NCI-H526 (cell line): ENCODE data around the gene C3.
"Not testable (repeated sequence)": the region's sequence is repeated elsewhere in the genome, so short reads cannot be mapped to it uniquely, and the experiment has no call there.

ENCODE experiments used
- DNase-seq, 2 experiments: peaks; one replicate each; lab custom pipeline; 2025; lab: John Stamatoyannopoulos, UW

Gene C3

DNA sequence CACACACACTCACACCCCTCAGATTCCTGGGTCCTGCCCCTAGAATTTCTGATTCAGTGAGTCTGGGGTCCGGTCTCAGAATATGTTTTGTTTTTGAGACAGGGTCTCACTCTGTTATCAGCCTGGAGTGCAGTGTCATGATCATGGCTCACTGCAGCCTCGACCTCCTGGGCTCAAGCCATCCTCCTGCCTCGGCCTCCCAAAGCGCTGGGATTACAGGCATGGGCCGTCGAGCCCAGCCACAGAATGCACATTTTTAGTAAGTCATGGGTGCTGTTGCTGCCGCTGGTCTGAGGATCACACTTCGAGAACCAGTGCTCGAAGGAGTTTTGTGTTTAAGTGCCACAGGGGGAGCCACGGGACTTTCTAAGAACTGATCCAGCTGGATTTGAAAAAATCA, 28.4 kb downstream of the C3 start:
- no peak for DNase-seq

DNA sequence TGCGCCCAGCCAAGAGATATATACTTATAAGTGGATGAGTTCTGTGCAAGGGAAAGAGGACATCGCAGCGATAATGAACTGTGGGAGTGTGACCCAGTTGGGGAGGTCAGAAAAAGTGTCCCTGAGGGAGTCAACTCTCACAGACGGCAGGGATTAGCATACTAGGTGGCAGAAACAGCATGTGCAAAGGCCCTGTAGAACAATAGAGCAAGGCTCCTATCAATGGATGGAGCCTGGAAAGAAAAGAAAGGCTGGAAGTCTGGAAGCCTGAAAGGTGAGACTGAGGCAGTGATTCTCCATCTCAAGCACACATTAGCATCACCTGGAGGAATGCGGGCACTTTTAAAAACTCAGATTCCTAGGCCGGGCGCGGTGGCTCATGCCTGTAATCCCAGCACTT, 29.1 kb downstream of the C3 start:
- DNase-seq = no peak

DNA sequence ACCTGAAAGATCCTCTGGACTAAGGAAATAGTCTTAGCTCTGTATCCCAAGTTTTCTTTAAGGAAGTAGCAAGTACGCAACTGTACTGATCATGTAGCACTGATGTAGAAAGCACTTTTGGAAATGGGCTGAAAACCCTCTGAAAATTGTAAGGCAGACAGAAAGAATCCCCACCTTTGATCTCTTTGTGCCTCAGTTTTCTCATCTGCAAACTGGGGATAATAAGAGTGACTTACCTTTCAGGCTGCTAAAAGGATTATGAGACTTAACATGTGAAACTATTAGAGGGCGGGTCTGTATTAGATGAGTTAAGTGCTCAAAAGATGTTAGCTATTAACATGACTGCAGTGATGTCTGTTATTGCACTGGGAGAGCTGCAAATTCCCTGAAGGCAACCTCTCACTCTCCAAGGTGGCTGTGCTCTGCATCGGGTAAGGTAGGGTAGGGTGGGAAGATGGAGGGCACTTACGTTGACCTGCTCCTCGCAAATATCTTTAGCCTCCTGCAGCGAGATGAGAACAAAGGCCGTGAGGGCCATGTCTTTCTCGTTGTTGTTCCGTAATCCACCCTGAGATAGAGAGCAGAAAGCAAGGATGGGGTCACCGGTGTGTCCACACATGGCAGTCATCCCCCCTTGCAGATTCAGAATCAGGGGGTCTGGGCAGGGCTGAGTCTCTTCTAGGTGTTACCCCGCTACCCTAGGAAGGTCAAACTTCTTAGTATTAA, 30.1 kb downstream of the C3 start:
- no peak for DNase-seq

DNA sequence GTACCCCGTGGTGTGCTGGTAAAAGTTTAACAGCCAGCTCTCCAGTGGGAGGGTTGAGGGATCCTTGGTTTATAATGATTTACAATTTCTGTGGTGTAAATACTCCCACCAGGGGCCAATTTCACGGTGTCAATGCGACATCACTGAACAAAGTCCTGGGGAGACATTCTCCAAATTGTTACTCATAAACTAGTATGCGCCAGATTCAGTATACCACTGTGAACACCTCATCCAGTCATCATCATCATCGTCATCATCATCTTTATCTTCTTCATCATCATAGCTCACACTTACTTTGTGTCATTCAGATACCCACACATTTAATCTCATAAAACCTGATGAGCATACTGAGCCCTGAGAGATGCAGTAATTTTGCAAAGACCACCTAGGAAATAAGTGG, 33.3 kb downstream of the C3 start:
- no peak for DNase-seq

DNA sequence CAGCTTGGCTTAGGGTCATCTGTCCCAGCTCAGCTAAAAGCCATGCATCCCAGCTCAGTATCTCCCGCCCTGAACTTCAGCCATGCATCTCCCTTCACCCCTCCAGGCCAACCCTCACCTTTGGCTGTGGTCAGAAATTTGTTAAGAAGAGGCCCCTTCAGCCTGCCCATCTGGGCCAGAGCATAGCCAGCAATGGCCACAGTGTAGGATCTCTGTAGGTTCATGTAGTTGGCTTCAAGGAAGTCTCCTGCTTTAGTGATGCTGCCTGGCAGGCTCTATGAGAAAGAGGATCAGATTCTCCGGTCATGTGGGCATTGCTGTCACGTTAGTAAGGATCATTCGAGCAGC, 33.8 kb downstream of the C3 start:
- DNase-seq = no peak

DNA sequence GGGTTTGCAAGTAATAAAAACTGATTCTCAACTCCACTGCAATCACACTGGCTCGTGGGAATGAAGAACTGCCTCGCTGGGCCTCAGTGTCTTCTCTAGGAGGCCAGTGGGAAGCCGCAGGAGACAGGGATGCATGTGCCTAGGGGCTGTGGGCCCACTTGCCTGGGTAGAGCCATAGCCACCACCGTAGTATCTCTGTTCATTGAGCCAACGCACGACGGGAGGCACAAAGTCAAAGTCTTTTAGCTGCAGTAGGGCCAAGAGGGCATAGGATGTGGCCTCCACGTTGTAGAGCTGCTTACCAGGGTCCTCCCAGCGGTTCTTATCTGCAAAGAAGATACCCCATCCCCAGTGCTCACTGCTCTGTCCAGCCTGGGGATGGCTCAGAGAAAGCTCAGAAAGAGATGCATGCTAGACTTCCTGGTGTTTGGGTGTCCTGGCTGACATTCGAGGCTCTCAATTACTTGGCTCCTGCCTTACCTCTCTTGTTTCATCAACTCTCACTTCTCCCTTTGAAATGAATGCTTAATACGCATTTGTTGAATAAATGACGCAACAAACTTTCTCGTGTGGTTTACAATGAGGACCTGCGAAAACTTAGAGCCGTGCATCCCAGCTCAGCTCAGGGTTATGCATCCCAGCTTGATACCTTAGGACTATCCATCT, 34.4 kb downstream of the C3 start:
- no peak for DNase-seq

DNA sequence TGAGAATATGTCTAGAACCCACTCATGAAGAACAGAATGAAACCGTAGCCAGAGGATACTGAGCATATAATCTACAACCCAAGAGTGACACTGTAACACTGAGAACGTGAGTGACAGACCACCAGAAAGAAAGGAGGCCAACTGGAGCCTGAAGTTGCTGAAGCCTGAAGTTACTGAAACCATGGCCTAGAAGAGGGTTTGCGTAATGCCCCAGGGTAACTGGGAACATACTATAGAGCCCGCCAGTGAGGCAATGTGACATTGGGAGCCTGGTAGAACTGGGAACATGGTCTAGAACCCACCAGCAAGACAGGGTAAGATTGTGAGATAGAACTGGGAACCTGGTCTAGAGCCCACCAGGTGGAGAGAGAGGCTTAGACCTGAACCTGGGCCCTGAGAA, 35.0 kb downstream of the C3 start:
- no peak for DNase-seq

DNA sequence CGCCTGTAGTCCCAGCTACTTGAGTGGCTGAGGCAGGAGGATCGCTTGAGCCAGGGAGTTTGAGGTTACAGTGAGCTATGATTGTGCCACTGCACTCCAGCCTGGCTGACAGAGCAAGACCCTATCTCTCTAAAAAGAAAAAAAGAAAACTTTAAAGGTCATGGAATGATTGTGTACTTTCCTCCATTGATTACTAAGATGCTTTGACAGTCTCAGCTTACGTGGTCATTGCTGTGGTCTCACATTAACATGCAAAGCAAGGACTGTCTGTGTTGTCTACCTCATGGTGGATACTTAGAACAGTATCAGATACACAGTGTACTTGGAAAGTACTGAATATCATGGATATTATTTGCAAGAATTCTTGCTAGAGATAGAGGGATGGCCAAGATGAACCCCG, 36.5 kb downstream of the C3 start:
- no peak for DNase-seq

DNA sequence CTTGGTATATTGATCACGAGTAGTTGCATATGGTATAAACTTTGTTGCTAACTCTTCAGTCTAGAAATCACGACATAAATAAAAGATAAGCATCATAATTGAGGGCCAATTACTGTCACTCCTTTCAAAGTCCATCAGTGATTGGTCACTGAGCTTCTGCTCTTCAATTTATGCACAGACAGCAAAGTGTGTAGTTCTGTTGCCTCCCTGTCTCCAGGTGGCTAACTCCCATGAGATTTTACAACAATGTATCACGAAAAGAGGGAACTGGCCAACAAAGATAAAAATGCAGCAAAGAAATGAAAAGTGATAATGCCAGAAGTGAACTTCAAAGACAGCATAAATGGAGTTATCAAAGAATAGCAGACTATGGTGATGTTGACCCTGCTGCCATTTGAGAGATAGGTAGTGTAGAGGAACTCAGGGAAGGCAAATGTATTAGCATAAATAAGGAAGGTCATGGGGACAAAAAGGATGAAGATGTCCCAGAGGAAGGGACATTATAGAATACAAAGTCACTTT, 37.8 kb downstream of the C3 start:
- DNase-seq = no peak

DNA sequence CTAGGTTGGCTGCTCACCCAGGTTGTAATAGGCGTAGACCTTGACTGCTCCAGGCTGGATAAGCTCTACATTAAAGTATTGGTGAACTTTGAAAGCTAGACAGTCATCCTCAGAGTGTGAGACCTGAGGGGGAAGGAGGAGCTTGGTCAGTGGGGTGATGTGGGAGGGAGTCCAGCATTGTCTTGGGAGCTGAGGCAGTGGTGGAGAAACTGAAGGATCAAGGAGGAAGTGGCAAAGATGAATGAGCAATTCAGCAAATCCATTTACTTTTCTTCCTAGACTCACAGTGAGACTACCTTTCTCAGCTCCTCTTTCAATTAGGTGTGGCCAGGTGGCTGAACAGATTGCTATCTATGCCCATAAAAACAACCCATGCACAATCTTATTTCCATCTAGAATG, 40.3 kb downstream of the C3 start:
- no peak for DNase-seq

DNA sequence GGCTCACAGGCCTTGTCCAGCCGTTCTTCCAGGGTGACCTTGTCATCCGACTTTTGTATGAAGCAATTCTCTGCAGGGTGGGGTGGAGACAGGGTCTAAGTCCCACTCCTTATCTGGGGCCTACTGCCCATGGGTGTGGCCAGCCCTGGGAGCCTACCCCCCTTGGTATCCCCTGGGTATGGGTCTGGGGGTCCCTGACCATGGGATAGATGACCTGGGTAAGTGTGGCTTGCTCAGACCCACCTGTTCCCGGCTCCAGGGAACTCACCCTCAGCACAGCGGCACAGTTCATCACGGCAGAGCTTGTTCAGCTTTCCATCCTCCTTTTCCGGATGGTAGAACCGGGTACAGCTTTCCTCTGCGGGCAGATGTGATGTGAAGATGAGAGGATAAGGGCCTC, 41.3 kb downstream of the C3 start:
- no peak for DNase-seq

DNA sequence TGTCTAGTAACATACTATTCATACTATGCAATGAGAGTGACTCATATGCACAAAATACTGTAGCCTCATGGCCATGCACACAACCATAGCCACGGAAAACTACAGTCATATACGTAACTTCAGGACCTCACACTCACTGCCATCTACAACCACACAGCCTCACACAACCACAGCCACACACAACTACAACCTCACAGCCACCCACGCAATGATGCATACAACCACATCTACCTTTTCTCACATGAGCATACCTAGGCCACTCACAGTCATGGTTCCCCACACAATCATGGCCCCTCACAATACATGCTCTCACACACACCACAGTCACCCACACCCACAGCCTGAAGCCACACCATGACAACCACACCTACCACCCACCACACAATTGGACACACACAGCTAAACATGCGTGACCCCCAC, 41.8 kb downstream of the C3 start:
- no peak for DNase-seq

DNA sequence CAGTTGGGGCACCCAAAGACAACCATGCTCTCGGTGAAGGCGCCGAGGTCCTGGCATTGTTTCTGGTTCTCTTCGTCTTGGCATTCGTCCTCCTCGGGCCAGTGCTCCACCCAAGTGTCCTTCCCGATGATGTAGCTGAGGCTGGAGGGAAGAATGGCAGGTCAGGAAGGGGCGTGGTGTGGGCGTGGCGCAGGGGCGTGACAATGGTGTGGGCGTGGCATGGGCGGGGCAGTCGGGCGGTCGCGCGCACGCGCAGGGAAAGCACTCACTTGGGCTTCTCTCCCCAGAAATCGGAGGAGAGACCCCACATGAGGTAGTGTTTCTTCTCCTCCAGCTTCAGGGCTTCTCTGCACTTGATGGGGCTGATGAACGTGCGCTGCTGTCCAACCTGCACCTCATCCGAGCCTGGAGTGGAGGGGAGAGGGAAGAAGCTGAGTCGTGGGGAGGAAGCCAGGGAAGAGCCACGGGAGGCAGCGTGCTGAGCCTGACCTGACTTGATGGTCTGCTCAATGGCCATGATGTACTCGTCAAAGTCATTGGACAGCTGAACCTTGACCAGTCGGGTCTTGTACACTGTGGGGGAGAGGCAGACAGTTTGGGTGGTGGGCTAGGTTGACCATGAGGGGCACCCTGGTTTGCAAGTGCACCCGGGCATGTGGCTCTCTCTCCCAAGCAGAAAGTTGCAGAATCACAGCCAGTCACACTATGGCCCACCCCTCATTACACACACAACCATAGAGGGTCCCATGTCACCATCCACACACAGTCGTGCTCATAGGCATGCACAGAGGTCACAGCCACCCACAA, 42.4 kb downstream of the C3 start:
- DNase-seq = peak in 1 of 2 experiments; percentile 39

DNA sequence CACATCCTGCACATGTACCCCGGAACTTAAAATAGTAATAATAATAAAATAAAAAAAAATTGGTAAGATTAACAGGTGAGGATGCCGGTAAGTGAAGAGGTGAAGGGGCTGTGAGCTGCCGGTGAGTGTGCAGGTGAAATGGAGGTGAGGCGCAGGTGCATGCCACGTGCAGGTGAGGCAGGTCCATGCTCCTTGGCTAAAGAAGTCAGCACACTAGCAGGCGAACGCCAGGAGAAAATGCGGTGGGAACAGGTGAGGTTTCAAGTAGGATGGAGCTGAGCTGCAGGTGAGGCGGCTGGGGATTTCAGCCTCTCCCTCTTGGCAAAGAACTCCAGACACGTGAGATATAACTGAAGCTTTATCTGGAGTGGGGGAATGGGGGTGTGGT, 43.0 kb downstream of the C3 start:
- DNase-seq = no peak

DNA sequence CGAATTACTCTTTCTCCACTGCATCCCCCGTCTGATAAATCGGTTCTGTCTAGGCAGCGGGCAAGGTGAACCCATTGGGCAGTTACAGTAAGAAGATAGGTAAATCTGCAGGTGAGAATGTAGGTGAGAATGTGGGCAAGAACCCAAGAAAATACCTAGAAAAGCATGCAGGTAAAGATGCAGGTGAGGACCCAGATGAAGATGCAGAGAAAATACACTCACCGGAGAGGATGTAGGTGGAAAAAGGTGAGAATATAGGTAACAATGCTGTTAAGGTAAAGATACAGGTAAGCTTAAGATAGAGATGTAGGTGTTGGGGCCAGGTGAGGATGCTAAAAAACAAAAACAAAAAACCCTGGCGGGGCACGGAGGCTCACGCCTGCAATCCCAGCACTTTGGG, 44.2 kb downstream of the C3 start:
- DNase-seq = no peak

DNA sequence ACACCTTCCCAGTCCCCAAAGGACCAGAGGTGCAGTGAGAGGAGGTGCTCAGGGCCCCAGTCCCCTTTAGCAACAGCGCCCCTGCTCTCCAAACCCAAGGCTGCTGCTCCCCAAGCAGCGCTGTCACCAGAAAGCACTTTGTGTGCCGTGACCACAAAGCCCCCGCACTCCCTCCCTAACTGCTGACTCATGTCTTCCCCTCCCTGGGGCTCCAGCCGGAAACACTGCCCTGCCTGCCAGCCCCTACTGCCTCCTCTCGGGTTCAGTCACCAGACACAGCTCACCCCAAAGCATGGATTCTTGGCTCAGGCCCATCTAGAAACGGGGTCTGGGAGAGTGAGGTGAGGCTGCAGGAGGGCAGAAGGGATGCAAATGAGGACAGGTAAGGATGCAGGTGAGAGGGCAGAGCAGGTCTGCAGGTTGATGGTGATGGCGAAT, 45.6 kb downstream of the C3 start:
- DNase-seq = no peak

DNA sequence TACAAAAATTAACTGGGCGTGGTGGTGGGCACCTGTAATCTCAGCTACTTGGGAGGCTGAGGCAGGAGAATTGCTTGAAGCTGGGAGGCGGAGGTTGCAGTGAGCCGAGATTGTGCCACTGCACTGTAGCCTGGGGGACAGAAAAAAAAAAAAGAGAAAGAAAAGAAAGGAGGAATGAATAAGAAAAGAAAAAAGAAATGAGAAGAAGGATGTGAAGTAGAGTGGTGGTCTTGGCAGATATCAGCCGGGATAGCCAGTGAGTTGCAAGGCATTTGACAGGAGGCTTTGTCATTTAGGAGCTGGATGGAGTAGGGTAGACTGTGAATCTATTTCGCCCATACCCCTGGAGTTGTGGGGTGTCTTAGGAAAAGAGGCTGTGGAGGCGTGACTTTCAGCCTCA, 46.0 kb downstream of the C3 start:
- not testable (repeated sequence) for DNase-seq

DNA sequence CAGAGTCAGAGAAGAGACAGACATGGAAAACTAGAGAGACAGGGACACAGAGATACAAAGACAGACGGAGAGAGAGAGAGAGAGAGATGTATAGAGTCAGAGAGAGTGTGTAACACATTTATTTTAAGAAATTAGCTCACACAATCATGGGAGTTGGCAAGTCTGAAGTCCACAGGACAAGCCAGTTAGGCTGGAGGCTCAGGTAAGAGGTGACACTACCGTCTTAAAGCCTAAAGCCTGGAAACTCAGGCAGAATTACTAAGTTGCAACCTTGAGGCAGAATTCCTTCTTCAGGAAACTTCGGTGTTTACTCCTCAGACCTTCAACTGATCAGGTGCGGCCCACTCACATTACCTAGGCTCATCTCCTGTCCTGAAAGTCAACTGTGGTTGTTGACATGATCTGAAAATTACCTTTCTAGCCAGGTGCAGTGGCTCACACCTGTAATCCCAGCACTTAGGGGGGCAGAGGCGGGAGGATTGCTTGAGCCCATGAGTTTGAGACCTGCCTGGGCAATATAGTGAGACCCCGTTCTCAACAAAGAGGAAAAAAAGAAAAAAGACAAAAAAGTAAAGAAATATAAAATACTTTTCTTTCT, 47.7 kb downstream of the C3 start:
- DNase-seq = no peak

DNA sequence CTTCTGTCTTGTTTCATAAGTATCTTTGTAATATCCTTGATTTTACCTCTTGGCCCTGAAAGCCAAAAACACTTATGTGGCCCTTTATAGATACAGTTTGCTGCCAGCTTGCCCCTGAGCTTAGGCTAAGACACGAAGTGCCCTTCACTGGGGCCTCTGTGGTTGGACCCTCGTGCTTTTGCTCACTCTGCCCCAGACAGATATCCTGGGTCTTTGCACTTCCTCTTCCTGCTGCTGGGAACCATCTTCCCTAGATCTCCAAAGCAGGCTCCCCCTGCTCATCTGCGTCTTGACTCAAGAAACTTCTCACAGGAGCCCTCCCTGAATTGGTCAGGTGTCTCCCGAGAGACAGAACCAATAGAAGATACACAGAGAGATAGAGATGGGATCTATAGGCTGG, 48.5 kb downstream of the C3 start:
- DNase-seq = no peak

DNA sequence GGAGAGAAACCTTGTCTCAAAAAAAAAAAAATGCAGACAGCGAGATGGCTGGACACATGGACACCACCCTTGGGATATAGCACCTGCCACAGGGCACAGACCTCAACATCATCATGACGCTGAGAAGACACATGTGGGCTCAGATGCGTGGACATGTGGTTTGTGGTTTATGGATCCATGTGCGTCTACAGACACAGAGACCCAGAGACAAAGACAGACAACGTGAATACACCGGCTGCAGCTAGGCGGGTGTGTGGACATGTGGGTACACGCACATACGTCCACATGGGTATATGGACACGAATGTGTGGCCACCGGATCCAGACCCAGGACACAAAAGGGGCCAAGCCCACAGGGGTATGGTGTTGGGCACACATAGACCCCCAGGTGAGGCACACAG, 51.8 kb downstream of the C3 start:
- no peak for DNase-seq

DNA sequence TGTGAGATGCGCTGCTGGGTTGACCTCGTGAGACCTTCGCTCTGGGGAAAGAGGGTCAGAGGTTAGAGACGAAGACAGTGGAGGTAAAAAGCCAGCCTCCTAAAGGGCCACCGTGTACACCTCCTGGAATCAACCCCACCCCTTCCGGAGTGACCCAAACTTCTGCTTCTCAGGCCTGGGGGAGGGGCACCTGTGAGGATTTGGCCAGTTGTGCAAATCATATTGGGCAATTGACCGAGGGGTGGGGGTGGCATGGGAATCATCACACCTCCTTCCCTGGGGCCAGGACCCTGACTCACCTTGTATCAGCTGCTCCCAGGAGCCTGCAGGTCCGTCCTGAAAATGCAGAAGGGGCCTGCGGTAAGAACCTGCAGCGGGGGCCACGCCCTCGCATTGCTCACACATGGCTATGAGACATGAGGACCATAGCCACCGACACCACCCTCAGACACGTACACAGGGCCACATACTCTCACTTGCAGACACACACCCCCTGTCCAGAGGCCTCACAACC, 53.3 kb downstream of the C3 start:
- DNase-seq = no peak

DNA sequence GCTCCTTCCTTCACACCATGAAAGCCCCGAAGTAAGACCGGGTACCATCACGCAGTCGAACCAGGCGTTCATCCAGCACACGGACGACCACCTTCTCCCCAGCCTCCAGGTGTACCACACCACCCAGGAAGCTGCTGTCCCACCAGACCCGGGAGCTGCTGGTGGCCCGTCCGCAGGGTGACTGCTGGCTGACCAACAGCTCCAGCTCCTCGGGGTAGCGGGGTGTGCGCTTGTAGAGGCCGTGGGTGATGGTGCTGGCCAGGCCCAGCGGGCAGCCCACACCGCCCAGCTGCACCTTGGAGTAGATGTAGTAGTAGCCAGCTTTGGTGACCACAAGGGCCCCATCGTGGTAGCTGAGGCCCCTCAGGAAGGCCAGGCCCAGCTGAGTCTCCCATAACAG, 55.5 kb downstream of the C3 start:
- no peak for DNase-seq
